HEK293 (cell line): ENCODE measurements around the gene TMEM151A.

Experiments used
- CTCF ChIP-seq: fragments of 450-650 bp; formaldehyde crosslinking; IDR thresholded peaks from 2 replicates; pipeline ENCODE4 v1.5.1; 2016; ENCODE audit warnings: missing biosample characterization, missing genetic modification characterization
- HOXA7 ChIP-seq: sonication (generic); formaldehyde crosslinking; IDR thresholded peaks from 2 replicates; pipeline ENCODE4 v1.8.1; 2022; ENCODE audit warnings: missing genetic modification reagents, borderline replicate concordance
- IKZF3 ChIP-seq: fragments of 450-650 bp; IDR thresholded peaks from 2 replicates; pipeline ENCODE4 v1.5.0; 2018; ENCODE audit warnings: missing biosample characterization, mild to moderate bottlenecking, missing genetic modification characterization, moderate library complexity
- REST ChIP-seq: fragments of 450-650 bp; formaldehyde crosslinking; IDR thresholded peaks from 2 replicates; pipeline ENCODE4 v1.5.1; 2016; ENCODE audit warnings: missing biosample characterization, missing genetic modification characterization
- ZNF302 ChIP-seq: fragments of 450-650 bp; formaldehyde crosslinking; IDR thresholded peaks from 2 replicates; pipeline ENCODE4 v1.5.1; 2016; ENCODE audit warnings: missing biosample characterization, missing genetic modification characterization, low read depth
- ZNF501 ChIP-seq: fragments of 450-650 bp; formaldehyde crosslinking; IDR thresholded peaks from 2 replicates; pipeline ENCODE4 v1.5.1; 2016; ENCODE audit warnings: missing biosample characterization, missing genetic modification characterization
- ZNF558 ChIP-seq: fragments of 450-650 bp; formaldehyde crosslinking; IDR thresholded peaks from 2 replicates; pipeline ENCODE4 v1.5.1; 2016; ENCODE audit warnings: missing biosample characterization, missing genetic modification characterization
- ZNF658 ChIP-seq: fragments of 450-650 bp; formaldehyde crosslinking; IDR thresholded peaks from 2 replicates; pipeline ENCODE4; 2016; ENCODE audit warnings: missing biosample characterization, missing genetic modification characterization
- ZNF664 ChIP-seq: fragments of 450-650 bp; formaldehyde crosslinking; IDR thresholded peaks from 2 replicates; pipeline ENCODE4 v1.5.1; 2016; ENCODE audit warnings: missing biosample characterization, missing genetic modification characterization

- TF ChIP-seq CTCF (no peak), ZNF658 (tag by site-specific recombination) (no peak), ZNF302 (no peak), ZNF501 (no peak), REST (tag by site-specific recombination) (no peak), ZNF558 (no peak), IKZF3 (tag by site-specific recombination) (no peak), HOXA7 (no peak), ZNF664 (tag by site-specific recombination) (no peak)
Observed at GRCh38 chr11:66280428-66280827, 11.3 kb upstream of the TMEM151A start.
